Measurements from ENCODE around the gene HGS. TPM values are rescaled to one million over a fixed set of nuclear protein-coding genes. Genes with fewer than 3 reads are reported as not detected.

The HGS gene
- total RNA-seq, 1 donor from 2014 or later, result 72.9 TPM

GRCh38 chr17:81664051-81664470 lies 19.8 kb upstream of the HGS start:
- intact Hi-C loops (cut with DNase I), result no loop called here
- Histone ChIP-seq H3K36me3 (peaks cover 0 to 2% of the 10 kb centered on the region in 2 donors), H3K27ac (no peak overlapping the region), H3K9me3 (no peaks in the 10 kb centered on the region), H3K4me3 (no peak overlapping the region), H3K27me3 (no peaks in the 10 kb centered on the region), H3K4me1 (peaks cover 29% of the 10 kb centered on the region)
- DNase-seq (ENCODE audit: extremely low spot score in 2 of 2), result no peak
- TF ChIP-seq POLR2AphosphoS5 (IDR thresholded peaks at IDR 0.05; ENCODE audit: insufficient read depth in 1 of 2, low read depth in 1 of 2) (no peak), POLR2A (IDR thresholded peaks at IDR 0.05) (no peak), CTCF (IDR thresholded peaks at IDR 0.05) (no peak)

DNA sequence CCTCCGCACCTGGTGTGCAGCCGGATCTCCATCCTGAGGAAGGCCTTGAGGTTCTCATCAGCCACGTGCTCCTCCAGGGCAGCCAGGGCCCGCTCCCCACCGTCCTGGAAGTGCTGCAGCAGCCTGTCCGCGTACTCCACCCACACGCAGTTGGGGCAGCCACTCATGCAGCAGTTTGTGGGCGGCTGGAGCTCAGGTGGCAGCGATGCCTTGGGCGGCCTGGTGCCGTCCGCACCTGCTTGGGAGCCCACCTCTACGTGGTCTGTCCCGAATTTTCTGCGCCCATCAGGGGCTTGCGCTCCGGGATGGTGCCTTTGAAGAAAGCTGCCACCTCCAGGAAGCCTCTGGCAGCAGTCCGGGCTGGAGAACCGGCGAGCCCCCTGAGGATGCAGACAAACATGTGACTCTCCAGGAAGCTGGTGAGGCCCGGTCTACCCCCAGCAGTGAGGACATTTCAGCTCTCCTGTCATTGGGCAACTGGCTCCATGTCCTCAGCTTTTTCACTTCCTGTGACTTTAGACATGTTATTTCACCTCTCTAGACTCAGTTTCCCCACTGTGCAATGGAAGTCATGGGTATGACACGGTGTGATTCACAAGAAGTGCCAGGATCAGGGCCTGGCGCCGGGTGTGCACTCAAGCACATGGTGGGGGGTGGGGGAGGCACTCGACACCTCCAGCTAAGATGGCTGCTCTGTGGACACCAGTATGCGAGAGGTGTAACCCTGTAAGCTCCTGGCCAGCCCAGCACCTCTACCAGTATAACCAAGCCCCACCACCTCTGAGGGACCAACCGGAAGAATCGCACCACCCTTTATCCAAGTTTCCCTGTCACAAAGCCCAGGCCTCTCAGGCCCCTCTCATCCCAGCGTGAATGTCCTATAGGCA lies 18.4 kb upstream of the HGS start:
- intact Hi-C loops (cut with DNase I), result no loop called here
- H3K27me3 ChIP-seq, result no peaks in the 10 kb centered on the region
- H3K27ac ChIP-seq, result peak overlapping the region; percentile 80
- H3K4me1 ChIP-seq, result peaks cover 29% of the 10 kb centered on the region
- DNase-seq (ENCODE audit: extremely low spot score in 2 of 2), result no peak
- peaks cover 0 to 16% of the 10 kb centered on the region in 2 donors for H3K36me3 ChIP-seq
- no peaks in the 10 kb centered on the region for H3K9me3 ChIP-seq
- peak overlapping the region; percentile 99 for H3K4me3 ChIP-seq
- no peak for TF ChIP-seq POLR2AphosphoS5 (IDR thresholded peaks at IDR 0.05; ENCODE audit: insufficient read depth in 1 of 2, low read depth in 1 of 2)
- no peak for TF ChIP-seq CTCF (IDR thresholded peaks at IDR 0.05)
- no peak for TF ChIP-seq POLR2A (IDR thresholded peaks at IDR 0.05)

DNA sequence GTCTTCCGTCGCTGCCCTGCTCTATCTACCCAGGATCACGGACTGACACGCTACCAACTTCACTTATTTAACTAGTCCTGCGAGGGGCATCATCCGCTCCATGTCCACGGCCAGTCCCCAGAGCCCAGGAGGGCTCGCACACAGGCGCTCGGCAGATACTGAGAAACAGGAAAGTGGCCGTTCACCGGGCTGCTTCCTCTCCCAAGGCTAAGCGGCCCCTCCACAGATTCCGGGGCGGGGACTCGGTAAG lies 17.8 kb upstream of the HGS start:
- intact Hi-C loops (cut with DNase I), result no loop called here
- Histone ChIP-seq H3K9me3 (no peaks in the 10 kb centered on the region), H3K36me3 (peaks cover 0 to 22% of the 10 kb centered on the region in 2 donors), H3K27me3 (no peaks in the 10 kb centered on the region), H3K27ac (peak overlapping the region; percentile 80), H3K4me3 (peak overlapping the region; percentile 99), H3K4me1 (peaks cover 29% of the 10 kb centered on the region)
- no peak for DNase-seq (ENCODE audit: extremely low spot score in 2 of 2)
- TF ChIP-seq POLR2A (IDR thresholded peaks at IDR 0.05), result no peak

GRCh38 chr17:81666342-81667191 lies 17.2 kb upstream of the HGS start, which contains the start of the genes CCDC137 and OXLD1:
TSS of gene CCDC137 (plus strand) at chr17:81666737. CDS start at chr17:81666767, 30 bp downstream.
TSS of gene OXLD1 (minus strand) at chr17:81666605. CDS start at chr17:81666577, 28 bp downstream.
- Histone ChIP-seq H3K27me3 (no peaks in the 10 kb centered on the region), H3K4me3 (peak within 1 kb of the TSS; percentile 99), H3K27ac (peak within 1 kb of the TSS; percentile 80), H3K4me1 (peaks cover 29% of the 10 kb centered on the region), H3K9me3 (no peaks in the 10 kb centered on the region), H3K36me3 (peaks cover 0 to 27% of the 10 kb centered on the region in 2 donors)
- DNase-seq (ENCODE audit: extremely low spot score in 2 of 2), result peak in 1 of 2 donors; percentile 92
- intact Hi-C loops (cut with DNase I), result no loop called here
- peak; percentile 92 to 93 for TF ChIP-seq POLR2AphosphoS5 (IDR thresholded peaks at IDR 0.05; ENCODE audit: insufficient read depth in 1 of 2, low read depth in 1 of 2)
- TF ChIP-seq POLR2A (IDR thresholded peaks at IDR 0.05), result peak in 1 of 2 donors; percentile 69
- TF ChIP-seq CTCF (IDR thresholded peaks at IDR 0.05), result no peak

- Histone ChIP-seq H3K36me3 (peaks cover 0 to 39% of the 10 kb centered on the region in 2 donors), H3K27me3 (no peaks in the 10 kb centered on the region), H3K4me3 (peak overlapping the region; percentile 99), H3K4me1 (peaks cover 29% of the 10 kb centered on the region), H3K27ac (no peak overlapping the region), H3K9me3 (no peaks in the 10 kb centered on the region)
- TF ChIP-seq POLR2A (IDR thresholded peaks at IDR 0.05), result no peak
- peak in 1 of 2 donors; percentile 36 for TF ChIP-seq POLR2AphosphoS5 (IDR thresholded peaks at IDR 0.05; ENCODE audit: insufficient read depth in 1 of 2, low read depth in 1 of 2)
- no peak for TF ChIP-seq CTCF (IDR thresholded peaks at IDR 0.05)
- DNase-seq (ENCODE audit: extremely low spot score in 2 of 2), result no peak
- intact Hi-C loops (cut with DNase I), result no loop called here
Measured at GRCh38 chr17:81667754-81668153, 16.1 kb upstream of the HGS start.

Data from vagina (tissue), 2 donors.